Gastrocnemius medialis (tissue), 4 donors: ENCODE measurements around the gene TPSD1. TPM values are rescaled to one million over a fixed set of nuclear protein-coding genes. Genes with fewer than 3 reads are reported as not detected.

Experiments used
- ATAC-seq, 2 donors: fragments of 150-250 bp; one replicate each; pipeline ENCODE4 v1.9.1; 2016
- DNase-seq, 2 donors: peaks; one replicate each; pipeline ENCODE4 v3.0.0-alpha.2; 2019
- H3K27ac ChIP-seq, 4 donors: fragments of 200-600 bp; sonication (generic); 1 replicate in 1 of 4; 2 replicates in 3 of 4; pipeline ENCODE4 v1.5.1; 2016 to 2018; ENCODE audit warnings: mild to moderate bottlenecking in 2 of 4, moderate library complexity in 1 of 4
- H3K27me3 ChIP-seq, 3 donors: fragments of 200-600 bp; sonication (generic) in 2 of 3; 1 replicate in 1 of 3; 2 replicates in 2 of 3; pipeline versions ENCODE4 v1.5.1 to v1.6.0; 2016 to 2019; ENCODE audit warnings: mild to moderate bottlenecking in 1 of 3, moderate library complexity in 1 of 3
- H3K36me3 ChIP-seq, 2 donors: fragments of 200-600 bp; sonication (generic) in 1 of 2; one replicate each; pipeline ENCODE4 v1.5.1; 2017 to 2018
- H3K4me1 ChIP-seq, 2 donors: fragments of 200-600 bp; sonication (generic) in 1 of 2; one replicate each; pipeline ENCODE4 v1.5.1; 2016 to 2017; ENCODE audit warnings: mild to moderate bottlenecking in 2 of 2
- H3K4me3 ChIP-seq, 4 donors: fragments of 200-600 bp; sonication (generic) in 3 of 4; 1 replicate in 1 of 4; 2 replicates in 3 of 4; pipeline ENCODE4 v1.5.1; 2016 to 2019; ENCODE audit warnings: mild to moderate bottlenecking in 2 of 4
- H3K9me3 ChIP-seq, 3 donors: fragments of 200-600 bp; sonication (generic) in 2 of 3; 1 replicate in 1 of 3; 2 replicates in 2 of 3; pipeline ENCODE4 v1.5.1; 2016 to 2019
- POLR2A ChIP-seq, 2 donors: fragments of 450-650 bp; IDR thresholded peaks; one replicate each; pipeline ENCODE4 v1.6.1; 2017; ENCODE audit warnings: antibody characterized with exemption in 2 of 2, mild to moderate bottlenecking in 2 of 2, moderate library complexity in 2 of 2
- in situ Hi-C, 4 donors: fragments of 200-750 bp; cut with MboI; loops; one replicate each; pipeline versions ENCODE4 v1.15.0 to v1.8.0; 2017; ENCODE audit warnings: low sequenced_read_pairs in 4 of 4
- intact Hi-C: fragments of 100-400 bp; cut with DNase I; formaldehyde crosslinking; loops from one replicate; pipeline ENCODE4 v1.15.1; 2023; ENCODE audit warnings: low total_unique reads
- total RNA-seq, 4 donors: library from RNA; depleted of rRNA; stranded (reverse); fragments of >200 nt; gene quantifications; one replicate each; pipeline versions ENCODE4 v1.1.0 to v1.2.3, GENCODE V29; 2016
- TF ChIP-seq, protein P1 (sequence below), 5 experiments: fragments of 450-650 bp in 3 of 5; fragments of 200-600 bp in 2 of 5; sonication (generic) in 2 of 5; IDR thresholded peaks in 4 of 5; conservative IDR thresholded peaks in 1 of 5; 1 replicate in 4 of 5; 2 replicates in 1 of 5; pipeline ENCODE4 v1.5.1; 2016 to 2019; ENCODE audit warnings: antibody characterized with exemption in 5 of 5, mild to moderate bottlenecking in 3 of 5, moderate library complexity in 3 of 5

TPSD1 gene
- total RNA-seq, 4 donors from 2014 or later, result 2.5 TPM; not detected in 3

DNA sequence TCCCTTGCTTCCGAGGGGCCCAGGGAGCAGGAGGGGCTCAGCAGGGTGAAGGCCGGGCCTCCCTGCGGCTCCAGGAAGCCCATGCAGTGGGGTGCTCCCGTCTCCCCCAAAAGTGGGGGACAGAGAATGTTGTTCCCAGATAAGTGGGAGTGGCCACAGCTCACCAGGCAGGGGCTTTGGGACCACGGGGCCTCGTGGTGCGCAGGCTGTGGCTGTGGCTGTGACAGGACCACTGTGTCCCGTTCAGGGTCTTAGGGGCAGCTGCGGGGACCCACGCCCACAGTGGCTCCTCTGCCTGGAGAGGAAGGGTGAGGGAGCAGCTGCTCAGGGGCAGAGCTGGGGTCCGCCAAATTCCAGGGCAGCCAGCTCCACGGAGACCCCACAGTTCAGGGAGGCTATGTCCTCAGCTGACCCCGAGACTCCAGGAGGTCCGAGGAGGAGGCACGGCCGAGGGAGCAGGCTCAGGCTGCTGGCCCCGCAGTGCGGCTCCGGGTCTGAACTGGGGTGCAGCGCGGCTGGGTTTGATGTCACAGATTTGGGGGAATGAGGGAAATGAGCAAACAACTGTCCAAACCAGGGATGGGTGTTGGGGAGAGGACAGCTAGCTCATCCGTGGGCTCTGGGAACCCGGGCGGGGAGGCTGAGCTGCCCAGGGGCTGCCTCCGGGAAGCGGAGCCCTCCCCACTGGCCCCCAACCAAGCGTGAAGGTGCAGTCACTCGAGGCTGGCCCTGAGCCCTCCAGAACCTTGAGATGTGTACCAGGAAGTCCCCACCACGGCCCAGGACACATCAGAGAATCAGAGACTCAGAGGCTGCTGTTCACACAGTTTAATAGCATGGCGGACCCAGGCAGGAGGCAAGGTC is 23.4 kb downstream of the TPSD1 start:
- Histone ChIP-seq H3K36me3 (no peaks in the 10 kb centered on the region), H3K9me3 (no peaks in the 10 kb centered on the region), H3K27ac (no peak overlapping the region), H3K4me3 (no peak overlapping the region), H3K4me1 (no peaks in the 10 kb centered on the region), H3K27me3 (peaks cover 12 to 39% (median 34%) of the 10 kb centered on the region in 3 donors)
- DNase-seq, result no peak
- in situ Hi-C loops (no loop called here), intact Hi-C loops (no loop called here)
- TF ChIP-seq, protein P1, sequence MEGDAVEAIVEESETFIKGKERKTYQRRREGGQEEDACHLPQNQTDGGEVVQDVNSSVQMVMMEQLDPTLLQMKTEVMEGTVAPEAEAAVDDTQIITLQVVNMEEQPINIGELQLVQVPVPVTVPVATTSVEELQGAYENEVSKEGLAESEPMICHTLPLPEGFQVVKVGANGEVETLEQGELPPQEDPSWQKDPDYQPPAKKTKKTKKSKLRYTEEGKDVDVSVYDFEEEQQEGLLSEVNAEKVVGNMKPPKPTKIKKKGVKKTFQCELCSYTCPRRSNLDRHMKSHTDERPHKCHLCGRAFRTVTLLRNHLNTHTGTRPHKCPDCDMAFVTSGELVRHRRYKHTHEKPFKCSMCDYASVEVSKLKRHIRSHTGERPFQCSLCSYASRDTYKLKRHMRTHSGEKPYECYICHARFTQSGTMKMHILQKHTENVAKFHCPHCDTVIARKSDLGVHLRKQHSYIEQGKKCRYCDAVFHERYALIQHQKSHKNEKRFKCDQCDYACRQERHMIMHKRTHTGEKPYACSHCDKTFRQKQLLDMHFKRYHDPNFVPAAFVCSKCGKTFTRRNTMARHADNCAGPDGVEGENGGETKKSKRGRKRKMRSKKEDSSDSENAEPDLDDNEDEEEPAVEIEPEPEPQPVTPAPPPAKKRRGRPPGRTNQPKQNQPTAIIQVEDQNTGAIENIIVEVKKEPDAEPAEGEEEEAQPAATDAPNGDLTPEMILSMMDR (IDR thresholded peaks at IDR 0.05 in 4 of 5, conservative IDR thresholded peaks at IDR 0.05 in 1 of 5), result no peak
- TF ChIP-seq POLR2A (IDR thresholded peaks at IDR 0.05), result no peak
- ATAC-seq, result no peak

DNA sequence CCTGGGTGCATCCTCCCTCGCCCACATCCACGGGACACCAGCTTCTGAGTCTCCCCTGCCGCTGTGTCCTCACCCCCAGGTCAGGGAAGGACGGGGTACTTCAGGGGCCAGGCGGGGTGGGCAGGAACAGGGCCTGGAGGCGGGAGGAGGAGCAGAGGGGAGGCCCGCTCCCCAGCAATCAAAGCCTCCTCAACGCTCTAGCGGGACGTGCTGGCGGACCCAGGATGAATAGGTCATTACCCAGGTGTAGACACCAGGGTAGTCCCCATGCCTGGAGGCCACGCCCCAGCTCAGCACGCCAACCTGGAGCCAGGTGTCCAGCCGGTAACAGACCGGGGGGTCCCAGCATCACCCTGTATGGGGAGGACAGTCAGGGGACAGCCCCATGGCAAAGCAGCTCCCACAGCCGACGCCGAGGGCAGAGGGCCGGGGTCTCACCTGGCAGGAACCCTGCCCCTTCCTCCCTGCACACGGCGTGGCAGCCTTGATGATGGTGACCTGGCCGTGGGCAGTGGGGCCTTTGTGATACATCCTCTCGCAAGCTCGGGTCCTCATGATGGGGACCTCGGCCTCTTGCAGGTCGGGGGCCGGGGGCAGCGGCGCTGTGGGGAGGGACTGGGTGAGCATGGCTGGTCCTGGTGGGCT is 24.2 kb downstream of the TPSD1 start:
- DNase-seq (no peak), ATAC-seq (no peak)
- Histone ChIP-seq H3K4me1 (no peaks in the 10 kb centered on the region), H3K9me3 (no peaks in the 10 kb centered on the region), H3K27ac (no peak overlapping the region), H3K36me3 (no peaks in the 10 kb centered on the region), H3K4me3 (no peak overlapping the region), H3K27me3 (peaks cover 12 to 41% (median 37%) of the 10 kb centered on the region in 3 donors)
- in situ Hi-C loops (no loop called here), intact Hi-C loops (no loop called here)
- no peak for TF ChIP-seq POLR2A (IDR thresholded peaks at IDR 0.05)
- TF ChIP-seq, protein P1 (IDR thresholded peaks at IDR 0.05 in 4 of 5, conservative IDR thresholded peaks at IDR 0.05 in 1 of 5), result no peak

DNA sequence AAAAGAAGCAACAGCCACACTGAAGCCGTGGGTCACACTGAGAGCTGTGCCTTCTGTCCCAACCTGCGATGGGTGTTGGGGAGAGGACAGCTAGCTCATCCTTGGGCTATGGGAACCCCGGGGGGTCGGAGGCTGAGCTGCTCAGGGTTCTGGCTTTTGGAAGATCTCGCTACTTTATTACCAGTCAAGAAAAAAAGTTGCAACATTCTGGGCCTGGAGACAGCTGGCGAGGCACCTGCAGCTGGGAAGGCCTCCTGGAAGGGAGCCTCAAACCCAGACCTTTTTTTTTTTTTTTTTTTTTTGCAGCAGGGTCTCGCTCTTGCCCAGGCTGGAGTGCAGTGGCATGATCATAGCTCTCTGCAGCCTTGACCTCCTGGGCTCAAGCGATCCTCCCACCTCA is 24.9 kb downstream of the TPSD1 start:
- Histone ChIP-seq H3K27me3 (peaks cover 12 to 43% (median 41%) of the 10 kb centered on the region in 3 donors), H3K4me1 (no peaks in the 10 kb centered on the region), H3K9me3 (no peaks in the 10 kb centered on the region), H3K4me3 (no peak overlapping the region), H3K27ac (no peak overlapping the region), H3K36me3 (no peaks in the 10 kb centered on the region)
- ATAC-seq (no peak), DNase-seq (no peak)
- intact Hi-C loops (no loop called here), in situ Hi-C loops (no loop called here)
- TF ChIP-seq, protein P1 (IDR thresholded peaks at IDR 0.05 in 4 of 5, conservative IDR thresholded peaks at IDR 0.05 in 1 of 5), result no peak
- TF ChIP-seq POLR2A (IDR thresholded peaks at IDR 0.05), result no peak

DNA sequence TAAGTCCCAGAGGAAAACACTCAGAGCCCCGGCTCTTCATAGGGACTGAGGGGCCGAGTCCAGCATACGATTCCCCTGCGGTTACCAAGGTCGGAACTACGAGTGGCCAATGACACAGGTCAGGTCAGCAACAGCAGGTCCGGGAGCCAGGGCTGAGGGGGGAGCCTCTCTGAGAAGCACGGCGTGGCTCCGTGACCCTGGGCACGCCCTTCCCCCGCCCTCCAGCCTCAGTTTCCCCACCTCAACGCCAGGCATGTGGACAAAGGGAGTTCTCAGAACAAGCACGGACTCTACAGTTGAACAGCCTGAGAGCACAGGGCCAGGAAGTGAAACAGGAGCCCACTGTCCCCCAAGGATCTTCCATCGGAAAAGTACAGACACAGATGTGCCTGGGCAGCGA is 25.6 kb downstream of the TPSD1 start:
- no peak overlapping the region for H3K27ac ChIP-seq
- H3K4me1 ChIP-seq, result no peaks in the 10 kb centered on the region
- H3K36me3 ChIP-seq, result no peaks in the 10 kb centered on the region
- DNase-seq (no peak), ATAC-seq (no peak)
- H3K4me3 ChIP-seq, result no peak overlapping the region
- in situ Hi-C loops (no loop called here), intact Hi-C loops (no loop called here)
- TF ChIP-seq, protein P1 (IDR thresholded peaks at IDR 0.05 in 4 of 5, conservative IDR thresholded peaks at IDR 0.05 in 1 of 5), result no peak
- TF ChIP-seq POLR2A (IDR thresholded peaks at IDR 0.05), result no peak
- peaks cover 9 to 47% (median 45%) of the 10 kb centered on the region in 3 donors for H3K27me3 ChIP-seq
- H3K9me3 ChIP-seq, result no peaks in the 10 kb centered on the region
